SW 1271 (cell line): ENCODE results near the gene GOLPH3.
A peak's percentile ranks its signal among the peaks of the same experiment; 100 is the strongest.
"Not testable (repeated sequence)": the region's sequence is repeated elsewhere in the genome, so short reads cannot be mapped to it uniquely, and the experiment has no call there.

Source experiments
- DNase-seq, 2 experiments: peaks; one replicate each; lab custom pipeline; 2025; lab: John Stamatoyannopoulos, UW

Gene GOLPH3

GRCh38 chr5:32098890-32099310 lies 75.2 kb downstream of the GOLPH3 start:
- no peak for DNase-seq

GRCh38 chr5:32098291-32098690 lies 75.8 kb downstream of the GOLPH3 start:
- DNase-seq = no peak

DNA sequence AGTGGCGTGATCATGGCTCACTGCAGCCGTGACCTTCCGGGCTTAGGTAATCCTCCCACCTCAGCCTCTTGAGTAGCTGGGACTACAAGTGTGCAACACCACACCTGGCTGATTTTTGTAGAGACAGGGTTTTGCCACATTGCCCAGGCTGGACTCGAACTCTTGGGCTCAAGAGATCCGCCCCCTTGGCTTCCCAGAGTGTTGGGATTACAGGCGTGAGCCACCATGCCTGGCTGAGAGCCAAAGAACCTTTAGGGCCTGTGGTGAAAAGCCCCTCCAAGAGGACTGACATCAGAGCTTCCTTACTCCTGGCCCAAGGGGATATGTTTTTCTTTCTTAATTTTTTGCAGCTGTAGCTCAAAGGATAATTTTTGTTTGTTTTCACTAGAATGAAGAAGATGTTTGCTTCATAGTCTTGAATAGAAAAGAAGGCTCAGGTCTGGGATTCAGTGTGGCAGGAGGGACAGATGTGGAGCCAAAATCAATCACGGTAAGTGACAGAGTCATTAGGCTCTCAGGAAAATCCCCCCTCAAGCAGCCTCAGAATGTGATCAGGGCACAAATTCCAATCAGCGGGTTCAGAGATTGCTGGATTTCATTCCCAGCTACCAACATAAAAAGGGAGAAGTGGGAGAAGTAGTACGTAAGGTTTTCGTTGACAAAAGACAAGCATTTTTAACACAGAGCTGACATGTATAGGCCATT lies 77.1 kb downstream of the GOLPH3 start:
- DNase-seq = no peak

- no peak for DNase-seq
Measured at GRCh38 chr5:32095261-32095671, 78.9 kb downstream of the GOLPH3 start.

- DNase-seq = no peak
Measured at GRCh38 chr5:32094691-32095090, 79.4 kb downstream of the GOLPH3 start.

GRCh38 chr5:32092938-32093812 lies 80.9 kb downstream of the GOLPH3 start:
- DNase-seq = peak; percentile 39 to 63

GRCh38 chr5:32090755-32091128 lies 83.4 kb downstream of the GOLPH3 start:
- no peak for DNase-seq

DNA sequence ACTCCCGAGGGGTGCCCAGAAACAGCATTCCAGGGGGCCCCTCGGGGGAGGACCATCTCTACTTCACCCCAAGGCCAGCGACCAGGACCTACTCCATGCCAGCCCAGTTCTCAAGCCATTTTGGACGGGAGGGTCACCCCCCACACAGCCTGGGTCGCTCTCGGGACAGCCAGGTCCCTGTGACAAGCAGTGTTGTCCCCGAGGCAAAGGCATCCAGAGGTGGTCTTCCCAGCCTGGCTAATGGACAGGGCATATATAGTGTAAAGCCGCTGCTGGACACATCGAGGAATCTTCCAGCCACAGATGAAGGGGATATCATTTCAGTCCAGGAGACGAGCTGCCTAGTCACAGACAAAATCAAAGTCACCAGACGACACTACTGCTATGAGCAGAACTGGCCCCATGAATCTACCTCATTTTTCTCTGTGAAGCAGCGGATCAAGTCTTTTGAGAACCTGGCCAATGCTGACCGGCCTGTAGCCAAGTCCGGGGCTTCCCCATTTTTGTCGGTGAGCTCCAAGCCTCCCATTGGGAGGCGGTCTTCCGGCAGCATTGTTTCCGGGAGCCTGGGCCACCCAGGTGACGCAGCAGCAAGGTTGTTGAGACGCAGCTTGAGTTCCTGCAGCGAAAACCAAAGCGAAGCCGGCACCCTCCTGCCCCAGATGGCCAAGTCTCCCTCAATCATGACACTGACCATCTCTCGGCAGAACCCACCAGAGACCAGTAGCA lies 83.9 kb downstream of the GOLPH3 start:
- no peak for DNase-seq

GRCh38 chr5:32089146-32090000 lies 84.7 kb downstream of the GOLPH3 start:
- DNase-seq = no peak

DNA sequence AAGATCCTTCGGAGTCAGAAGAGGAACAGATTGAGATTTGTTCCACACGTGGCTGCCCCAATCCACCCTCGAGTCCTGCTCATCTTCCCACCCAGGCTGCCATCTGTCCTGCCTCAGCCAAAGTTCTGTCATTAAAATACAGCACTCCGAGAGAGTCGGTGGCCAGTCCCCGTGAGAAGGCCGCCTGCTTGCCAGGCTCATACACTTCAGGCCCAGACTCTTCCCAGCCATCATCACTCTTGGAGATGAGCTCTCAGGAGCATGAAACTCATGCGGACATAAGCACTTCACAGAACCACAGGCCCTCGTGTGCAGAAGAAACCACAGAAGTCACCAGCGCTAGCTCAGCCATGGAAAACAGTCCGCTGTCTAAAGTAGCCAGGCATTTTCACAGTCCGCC lies 85.9 kb downstream of the GOLPH3 start:
- DNase-seq = no peak

- no peak for DNase-seq
Measured at GRCh38 chr5:32087086-32088082, 86.7 kb downstream of the GOLPH3 start.

GRCh38 chr5:32083981-32084430 lies 90.1 kb downstream of the GOLPH3 start:
- DNase-seq = no peak

DNA sequence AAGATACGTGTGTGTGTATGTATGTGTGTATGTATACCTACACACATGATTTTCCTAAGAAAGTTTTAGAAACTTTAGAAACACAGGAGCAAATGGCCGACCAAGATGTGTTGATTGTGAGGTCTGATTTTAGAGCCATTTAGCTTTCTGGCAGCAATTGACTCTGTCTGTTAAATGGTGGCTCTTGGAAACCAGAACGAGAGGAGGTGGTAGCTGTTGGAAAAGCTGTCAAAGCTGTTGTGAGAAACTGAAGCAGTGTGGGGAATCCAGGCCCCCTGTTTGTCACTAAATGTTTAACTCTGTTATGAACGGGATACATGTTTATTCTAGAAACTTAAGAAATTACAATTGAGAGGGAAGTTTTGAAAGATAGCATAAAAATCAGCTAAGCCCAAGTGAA lies 91.4 kb downstream of the GOLPH3 start:
- no peak for DNase-seq

DNA sequence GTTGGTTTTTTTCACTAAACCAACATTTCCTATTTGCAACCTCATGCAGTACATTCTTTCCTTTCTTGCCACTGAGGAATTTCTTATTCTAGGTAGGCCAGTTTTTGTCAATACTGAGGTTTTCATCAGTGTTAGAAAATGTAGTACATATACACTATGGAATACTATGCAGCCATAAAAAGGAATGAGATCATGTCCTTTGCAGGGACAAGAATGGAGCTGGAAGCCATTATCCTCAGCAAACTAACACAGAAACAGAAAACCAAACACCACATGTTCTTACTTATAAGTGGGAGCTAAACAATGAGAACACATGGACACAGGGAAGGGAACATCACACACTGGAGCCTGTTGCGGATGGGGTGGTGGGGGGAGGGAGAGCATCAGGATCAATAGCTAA lies 93.6 kb downstream of the GOLPH3 start:
- DNase-seq = not testable (repeated sequence)

DNA sequence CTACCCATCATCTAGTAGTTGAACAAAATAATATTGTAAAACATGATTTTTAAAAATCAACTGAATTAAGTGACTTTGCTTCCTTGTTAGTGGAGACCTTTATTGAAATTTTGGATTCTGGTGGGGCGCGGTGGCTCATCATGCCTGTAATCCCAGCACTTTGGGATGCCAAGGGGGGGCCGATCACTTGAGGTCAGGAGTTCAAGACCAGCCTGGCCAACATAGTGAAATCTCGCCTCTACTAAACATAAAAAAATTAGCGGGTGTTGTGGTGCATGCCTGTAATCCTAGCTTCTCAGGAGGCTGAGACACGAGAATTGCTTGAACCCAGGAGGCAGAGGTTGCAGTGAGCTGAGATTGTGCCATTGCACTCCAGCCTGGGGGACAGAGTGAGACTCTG lies 95.3 kb downstream of the GOLPH3 start:
- DNase-seq = not testable (repeated sequence)

GRCh38 chr5:32076699-32077695 lies 97.1 kb downstream of the GOLPH3 start:
- peak in 1 of 2 experiments; percentile 60 for DNase-seq
